Stimulated activated CD4-positive, alpha-beta T cell treated with anti-CD3 and anti-CD28 coated beads, Interleukin-4, amount 100 ng/mL, for 48 hours (primary cell): ENCODE measurements around the gene GPC6.

Experiments used
- DNase-seq, 2 donors: peaks; one replicate each; pipeline ENCODE4 v3.0.0-alpha.2; 2020; ENCODE audit warnings: low read depth in 2 of 2

Gene GPC6

GRCh38 chr13:93774506-93774905, 547.9 kb downstream of the GPC6 start:
- no peak for DNase-seq

- no peak for DNase-seq
These were observed 548.4 kb downstream of the GPC6 start for GRCh38 chr13:93775027-93775426.

GRCh38 chr13:93775507-93776108, 549.0 kb downstream of the GPC6 start:
- DNase-seq = no peak

- DNase-seq = no peak
These were observed 550.3 kb downstream of the GPC6 start for GRCh38 chr13:93776936-93777335.

GRCh38 chr13:93777504-93777903, 550.9 kb downstream of the GPC6 start:
- DNase-seq = no peak

- DNase-seq = no peak
These were observed 551.9 kb downstream of the GPC6 start for GRCh38 chr13:93778548-93778947.

GRCh38 chr13:93784191-93784590, 557.6 kb downstream of the GPC6 start:
- DNase-seq = no peak

GRCh38 chr13:93786846-93787489, 560.4 kb downstream of the GPC6 start:
- DNase-seq = no peak

- no peak for DNase-seq
These were observed 561.8 kb downstream of the GPC6 start for GRCh38 chr13:93788456-93788855.

GRCh38 chr13:93789058-93789457, 562.5 kb downstream of the GPC6 start:
- no peak for DNase-seq

- DNase-seq = peak; percentile 14 to 38
These were observed 567.7 kb downstream of the GPC6 start for GRCh38 chr13:93794197-93794885.

- DNase-seq = no peak
These were observed 570.9 kb downstream of the GPC6 start for GRCh38 chr13:93797463-93797862.

- no peak for DNase-seq
These were observed 573.7 kb downstream of the GPC6 start for GRCh38 chr13:93800342-93800741.

GRCh38 chr13:93805736-93806135, 579.1 kb downstream of the GPC6 start:
- no peak for DNase-seq

- DNase-seq = no peak
These were observed 580.3 kb downstream of the GPC6 start for GRCh38 chr13:93806861-93807260.

- DNase-seq = no peak
These were observed 583.7 kb downstream of the GPC6 start for GRCh38 chr13:93810264-93810663.

GRCh38 chr13:93811071-93811737, 584.6 kb downstream of the GPC6 start:
- DNase-seq = no peak

- no peak for DNase-seq
These were observed 585.1 kb downstream of the GPC6 start for GRCh38 chr13:93811738-93812112.

GRCh38 chr13:93814658-93815057, 588.1 kb downstream of the GPC6 start:
- DNase-seq = no peak

- DNase-seq = no peak
These were observed 591.7 kb downstream of the GPC6 start for GRCh38 chr13:93818345-93818744.

- no peak for DNase-seq
These were observed 592.8 kb downstream of the GPC6 start for GRCh38 chr13:93819331-93819890.

GRCh38 chr13:93824286-93824685, 597.7 kb downstream of the GPC6 start:
- no peak for DNase-seq
